Natural killer cell (primary cell): ENCODE data around the gene ATP2A3. TPM values are rescaled to one million over a fixed set of nuclear protein-coding genes. Genes with fewer than 3 reads are reported as not detected.
A peak's percentile ranks its signal among the peaks of the same experiment; 100 is the strongest.

ENCODE experiments used
- ATAC-seq, 3 donors: fragments of 150-1000 bp in 2 of 3; fragments of 200-7000 bp in 1 of 3; cut with Tn5 transposase; 1 replicate in 1 of 3; 2 replicates in 2 of 3; pipeline ENCODE4 v1.10.0; 2021; ENCODE audit warnings: mild to moderate bottlenecking in 2 of 3, moderate library complexity in 2 of 3
- DNase-seq, 2 donors: peaks; one replicate each; pipeline versions ENCODE4 v3.0.0 to v3.0.0-alpha.2; 2013 to 2021; ENCODE audit warnings: mixed read lengths in 1 of 2
- H3K27ac ChIP-seq: one replicate; pipeline ENCODE4 v1.5.1; 2013; ENCODE audit warnings: mild to moderate bottlenecking, low read length
- H3K27me3 ChIP-seq: one replicate; pipeline ENCODE4 v1.6.1; 2013; ENCODE audit warnings: low read length; ENCODE audit not compliant: control insufficient read depth, insufficient read depth
- H3K36me3 ChIP-seq: one replicate; pipeline ENCODE4 v1.6.1; 2013; ENCODE audit warnings: low read length; ENCODE audit not compliant: control insufficient read depth, insufficient read depth
- H3K4me1 ChIP-seq: one replicate; pipeline ENCODE4 v1.6.1; 2013; ENCODE audit warnings: low read length; ENCODE audit not compliant: control insufficient read depth, insufficient read depth
- H3K4me3 ChIP-seq: one replicate; pipeline ENCODE4 v1.5.1; 2013; ENCODE audit warnings: low read length
- H3K9me3 ChIP-seq: one replicate; pipeline ENCODE4 v1.6.1; 2013; ENCODE audit warnings: low read length; ENCODE audit not compliant: control insufficient read depth, insufficient read depth
- H3K27ac Mint-ChIP-seq, 2 donors: one replicate each; pipeline ENCODE4 v1.8.0; 2022; ENCODE audit warnings: mild to moderate bottlenecking in 2 of 2, mixed read lengths in 2 of 2, moderate library complexity in 1 of 2
- H3K27me3 Mint-ChIP-seq, 2 donors: one replicate each; pipeline ENCODE4 v1.8.0; 2022; ENCODE audit warnings: low read depth in 2 of 2, mixed read lengths in 2 of 2
- H3K36me3 Mint-ChIP-seq: one replicate; pipeline ENCODE4 v1.8.0; 2022; ENCODE audit warnings: mixed read lengths
- H3K4me1 Mint-ChIP-seq, 2 donors: one replicate each; pipeline ENCODE4 v1.8.0; 2022; ENCODE audit warnings: mixed read lengths in 2 of 2
- H3K4me3 Mint-ChIP-seq: one replicate; pipeline ENCODE4 v1.8.0; 2022; ENCODE audit warnings: mild to moderate bottlenecking, moderate library complexity, mixed read lengths
- H3K9me3 Mint-ChIP-seq, 2 donors: one replicate each; pipeline ENCODE4 v1.8.0; 2022; ENCODE audit warnings: mixed read lengths in 2 of 2
- CTCF ChIP-seq: fragments of 200-600 bp; IDR thresholded peaks from one replicate; pipeline ENCODE4 v1.8.0; 2022; ENCODE audit warnings: antibody characterized with exemption
- WGBS: methylation state at CpG from one replicate; pipeline ENCODE4 v1.1.7; 2013; ENCODE audit warnings: missing lambda C conversion rate; ENCODE audit not compliant: insufficient coverage; 5-methylcytosine and 5-hydroxymethylcytosine counted together
- intact Hi-C: fragments of 100-400 bp; cut with micrococcal nuclease; formaldehyde crosslinking; loops from one replicate; pipeline ENCODE4 v1.14.2; 2022
- total RNA-seq, 4 donors: library from RNA; stranded (reverse); fragments of 120-200 nt in 1 of 4; gene quantifications; one replicate each; pipeline versions ENCODE4 v1.2.3 to v1.2.4, GENCODE V29; 2013 to 2022

ATP2A3 gene
- total RNA-seq, 3 donors from 2014 or later (not counting 1 experiment from before 2014, with no cell fraction given), result 326 to 397 (median 377) TPM

- peaks cover 16 to 28% of the 10 kb centered on the region in 2 donors for H3K4me1 Mint-ChIP-seq
- H3K9me3 Mint-ChIP-seq, result no peaks in the 10 kb centered on the region
- WGBS, result 73% methylated on average over 11 of the region's 14 CpGs
- DNase-seq, result no peak
- intact Hi-C loops, result no loop called here
- Histone ChIP-seq H3K36me3 (no peaks in the 10 kb centered on the region), H3K4me3 (no peak overlapping the region), H3K27me3 (no peaks in the 10 kb centered on the region), H3K27ac (peak overlapping the region; percentile 35), H3K9me3 (no peaks in the 10 kb centered on the region), H3K4me1 (peaks cover 47% of the 10 kb centered on the region)
- no peaks in the 10 kb centered on the region for H3K36me3 Mint-ChIP-seq
- no peak overlapping the region for H3K27ac Mint-ChIP-seq
- peak overlapping the region; percentile 69 for H3K4me3 Mint-ChIP-seq
- TF ChIP-seq CTCF, result no peak
- ATAC-seq, result no peak
- H3K27me3 Mint-ChIP-seq, result no peaks in the 10 kb centered on the region
Measured at GRCh38 chr17:3966720-3967363, 2.6 kb upstream of the ATP2A3 start.

GRCh38 chr17:3965118-3965800 is 1.0 kb upstream of the ATP2A3 start:
- peaks cover 29 to 44% of the 10 kb centered on the region in 2 donors for H3K4me1 Mint-ChIP-seq
- DNase-seq (peak; percentile 52 to 80), ATAC-seq (peak; percentile 48 to 65 (median 49))
- Histone ChIP-seq H3K36me3 (peaks cover 5% of the 10 kb centered on the region), H3K27me3 (no peaks in the 10 kb centered on the region), H3K4me1 (peaks cover 61% of the 10 kb centered on the region), H3K27ac (peak overlapping the region; percentile 77), H3K4me3 (peak overlapping the region; percentile 63), H3K9me3 (no peaks in the 10 kb centered on the region)
- WGBS, result 11% methylated on average over 17 of the region's 17 CpGs
- H3K36me3 Mint-ChIP-seq, result no peaks in the 10 kb centered on the region
- no peak for TF ChIP-seq CTCF
- peak overlapping the region; percentile 91 for H3K4me3 Mint-ChIP-seq
- H3K27me3 Mint-ChIP-seq, result no peaks in the 10 kb centered on the region
- peak overlapping the region; percentile 82 to 90 for H3K27ac Mint-ChIP-seq
- no peaks in the 10 kb centered on the region for H3K9me3 Mint-ChIP-seq
- intact Hi-C loops, result no loop called here

- peak; percentile 46 to 83 for DNase-seq
- TF ChIP-seq CTCF, result no peak
- H3K4me1 ChIP-seq, result peaks cover 75% of the 10 kb centered on the region
- Mint-ChIP-seq H3K27me3 (no peaks in the 10 kb centered on the region), H3K36me3 (no peaks in the 10 kb centered on the region), H3K27ac (peak overlapping the region; percentile 84 to 85), H3K4me1 (peaks cover 42 to 59% of the 10 kb centered on the region in 2 donors), H3K9me3 (no peaks in the 10 kb centered on the region), H3K4me3 (peak overlapping the region; percentile 88)
- H3K9me3 ChIP-seq, result no peaks in the 10 kb centered on the region
- peak overlapping the region; percentile 94 for H3K4me3 ChIP-seq
- intact Hi-C loops, result loop anchor here (5.0 kb wide), 1 partner anchor 71 kb away; the partner anchor contains the start of gene CAMKK1
- H3K36me3 ChIP-seq, result peaks cover 8% of the 10 kb centered on the region
- peak; percentile 21 to 65 (median 37) for ATAC-seq
- peak overlapping the region; percentile 57 for H3K27ac ChIP-seq
- no peaks in the 10 kb centered on the region for H3K27me3 ChIP-seq
- under 1% methylated on average over 63 of the region's 64 CpGs for WGBS
Measured at GRCh38 chr17:3963237-3964201, 718 bp downstream of the ATP2A3 start.
